K562 (cell line): ENCODE results near the gene RPL7A.

Experiments
- EZH2 ChIP-seq: IDR thresholded peaks from 2 replicates; pipeline ENCODE4 v1.6.1; 2012; ENCODE audit warnings: low read depth, mild to moderate bottlenecking, inconsistent platforms, low read length, borderline replicate concordance
- POLR2A ChIP-seq: fragments of 450-650 bp; conservative IDR thresholded peaks from 2 replicates; pipeline ENCODE4 v1.6.1; 2016
- ZNF41 ChIP-seq: fragments of 250-450 bp; sonication (Bioruptor Pico); conservative IDR thresholded peaks from 2 replicates; pipeline ENCODE4 v1.4.0; 2020; ENCODE audit warnings: mild to moderate bottlenecking
- TF ChIP-seq, protein P1 (sequence below), 3 experiments: IDR thresholded peaks in 2 of 3; conservative IDR thresholded peaks in 1 of 3; 2 replicates each; pipeline ENCODE4 v1.5.1; 2011 to 2012; ENCODE audit warnings: low read length in 3 of 3, mild to moderate bottlenecking in 3 of 3, control low read depth in 2 of 3, improper control_type of control experiment in 1 of 3, inconsistent platforms in 1 of 3, low read depth in 1 of 3, mixed read lengths in 1 of 3, moderate library complexity in 1 of 3; ENCODE audit not compliant: insufficient read depth in 2 of 3

DNA sequence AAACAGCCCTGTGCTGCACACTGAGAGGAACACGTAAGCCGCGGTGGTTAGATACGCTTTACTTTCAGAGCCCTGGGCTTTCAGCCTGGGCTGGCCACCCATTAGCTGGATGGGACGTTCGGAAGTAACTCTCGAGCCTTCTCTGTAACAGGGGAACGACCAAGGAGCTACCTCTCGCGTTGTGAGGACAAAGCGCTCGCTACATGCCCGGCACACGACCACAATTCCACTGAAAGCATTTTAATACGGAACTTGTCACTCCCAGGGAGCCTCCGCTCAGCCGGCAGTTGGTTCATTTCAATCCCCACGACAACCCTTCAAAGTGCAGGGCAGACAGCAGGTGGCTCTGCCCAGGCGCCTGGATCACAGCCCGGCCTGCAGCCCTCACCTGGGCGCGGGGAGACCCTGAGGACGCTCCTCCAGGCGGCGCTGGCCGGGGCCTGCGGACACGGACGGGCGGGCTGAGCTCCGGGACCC lies 7.9 kb downstream of the RPL7A start:
- TF ChIP-seq POLR2A, result no peak
- TF ChIP-seq EZH2, result no peak
- TF ChIP-seq ZNF41 (CRISPR knock-in tag), result no peak
- TF ChIP-seq, protein P1, sequence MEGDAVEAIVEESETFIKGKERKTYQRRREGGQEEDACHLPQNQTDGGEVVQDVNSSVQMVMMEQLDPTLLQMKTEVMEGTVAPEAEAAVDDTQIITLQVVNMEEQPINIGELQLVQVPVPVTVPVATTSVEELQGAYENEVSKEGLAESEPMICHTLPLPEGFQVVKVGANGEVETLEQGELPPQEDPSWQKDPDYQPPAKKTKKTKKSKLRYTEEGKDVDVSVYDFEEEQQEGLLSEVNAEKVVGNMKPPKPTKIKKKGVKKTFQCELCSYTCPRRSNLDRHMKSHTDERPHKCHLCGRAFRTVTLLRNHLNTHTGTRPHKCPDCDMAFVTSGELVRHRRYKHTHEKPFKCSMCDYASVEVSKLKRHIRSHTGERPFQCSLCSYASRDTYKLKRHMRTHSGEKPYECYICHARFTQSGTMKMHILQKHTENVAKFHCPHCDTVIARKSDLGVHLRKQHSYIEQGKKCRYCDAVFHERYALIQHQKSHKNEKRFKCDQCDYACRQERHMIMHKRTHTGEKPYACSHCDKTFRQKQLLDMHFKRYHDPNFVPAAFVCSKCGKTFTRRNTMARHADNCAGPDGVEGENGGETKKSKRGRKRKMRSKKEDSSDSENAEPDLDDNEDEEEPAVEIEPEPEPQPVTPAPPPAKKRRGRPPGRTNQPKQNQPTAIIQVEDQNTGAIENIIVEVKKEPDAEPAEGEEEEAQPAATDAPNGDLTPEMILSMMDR (IDR thresholded peaks at IDR 0.05 in 2 of 3, conservative IDR thresholded peaks at IDR 0.05 in 1 of 3; ENCODE audit: insufficient read depth in 2 of 3, low read depth in 1 of 3, low read length in 3 of 3), result no peak
